Measurements from ENCODE around the gene HNRNPA1. TPM values are rescaled to one million over a fixed set of nuclear protein-coding genes. Genes with fewer than 3 reads are reported as not detected.

HNRNPA1 gene
- total and polyA plus RNA-seq, 9 of the 15 experiments (the other 6 are each of a cell fraction or from before 2014, with no cell fraction given) = 1,166 to 2,703 (median 1,815) TPM

- POLR2A ChIA-PET = interaction anchor here (0.6 to 5.3 kb wide), 24 partner anchors 9 to 288 kb away, joined by 3 to 110 read pairs (median 5); partner anchors contain the start of genes COPZ1 and NFE2
- intact Hi-C loops (cut with micrococcal nuclease) (loop anchor here (5.0 kb wide), 1 partner anchor 63 kb away; no protein-coding TSS in a partner anchor), in situ Hi-C loops (cut with MboI) (no loop called here)
- peak overlapping the region; percentile 87 to 100; a peak in 3 of 4 replicates for H3K9ac ChIP-seq (ENCODE audit: insufficient read depth in 1 of 2, low read depth in 2 of 2, low read length in 2 of 2)
- H2AFZ ChIP-seq (ENCODE audit: low read depth, low read length) = no peak overlapping the region
- peaks cover 99% of the 10 kb centered on the region for H3K79me2 ChIP-seq (ENCODE audit: control insufficient read depth, insufficient read depth, low read length)
- peaks cover 68% of the 10 kb centered on the region for H4K20me1 ChIP-seq (replicated peaks; ENCODE audit: control insufficient read depth, insufficient read depth, low read length)
- no peak for FAIRE-seq
- no peaks in the 10 kb centered on the region for H3K9me1 ChIP-seq (ENCODE audit: control insufficient read depth, insufficient read depth, low read length)
- peak in 1 of 4 experiments; percentile 10 for DNase-seq (ENCODE audit: extremely low read depth in 1 of 4, low spot score in 3 of 4)
- H3K4me3 ChIP-seq = peak overlapping the region; percentile 71
- no TSS peak for BruUV-seq (replicated peaks)
- peaks cover 22 to 31% of the 10 kb centered on the region in 2 experiments; a peak in 4 of 5 replicates for H3K4me1 ChIP-seq (replicated peaks in 1 of 2; ENCODE audit: control insufficient read depth in 2 of 2, insufficient read depth in 2 of 2, low read length in 2 of 2)
- H3K36me3 ChIP-seq (ENCODE audit: control insufficient read depth, insufficient read depth, low read length) = peaks cover 92% of the 10 kb centered on the region
- CTCF ChIA-PET (ENCODE audit: low intra/inter-chr PET ratio) = interaction anchor here (0.7 to 0.9 kb wide), 3 partner anchors 40 to 95 kb away, joined by 3 to 5 read pairs (median 3); partner anchors contain the start of gene COPZ1
- H3K27me3 ChIP-seq (ENCODE audit: control insufficient read depth in 2 of 2, insufficient read depth in 2 of 2, low read length in 2 of 2) = no peaks in the 10 kb centered on the region
- peak overlapping the region; percentile 75 for H3K27ac ChIP-seq (ENCODE audit: extremely low read depth, low read depth, low read length)
- H3K9me3 ChIP-seq (replicated peaks; ENCODE audit: control insufficient read depth, insufficient read depth, low read depth, low read length) = no peaks in the 10 kb centered on the region
- WGBS (ENCODE audit: insufficient coverage, low coverage, missing lambda C conversion rate) = 3% methylated on average over 5 of the region's 5 CpGs
- peak overlapping the region; percentile 99 for H3K4me2 ChIP-seq (ENCODE audit: insufficient read depth, low read length)
- ATAC-seq = peak; percentile 0; the same call in 1 of the 3 replicates
- no peak for TF ChIP-seq ZNF830 (CRISPR knock-in tag; IDR thresholded peaks at IDR 0.05)
- peak; percentile 18 for TF ChIP-seq SUPT5H (IDR thresholded peaks at IDR 0.05)
- no peak for TF ChIP-seq ELF1 (tag; IDR thresholded peaks at IDR 0.05)
- no peak for TF ChIP-seq RFX1 (IDR thresholded peaks at IDR 0.05)
- no peak for TF ChIP-seq CCAR2 (IDR thresholded peaks at IDR 0.05; ENCODE audit: low read depth, low read length)
- TF ChIP-seq NCOA2 (IDR thresholded peaks at IDR 0.05; ENCODE audit: partially characterized antibody in 2 of 2) = no peak
- no peak for TF ChIP-seq MAX (CRISPR knock-in tag; IDR thresholded peaks at IDR 0.05)
- TF ChIP-seq, protein P1, sequence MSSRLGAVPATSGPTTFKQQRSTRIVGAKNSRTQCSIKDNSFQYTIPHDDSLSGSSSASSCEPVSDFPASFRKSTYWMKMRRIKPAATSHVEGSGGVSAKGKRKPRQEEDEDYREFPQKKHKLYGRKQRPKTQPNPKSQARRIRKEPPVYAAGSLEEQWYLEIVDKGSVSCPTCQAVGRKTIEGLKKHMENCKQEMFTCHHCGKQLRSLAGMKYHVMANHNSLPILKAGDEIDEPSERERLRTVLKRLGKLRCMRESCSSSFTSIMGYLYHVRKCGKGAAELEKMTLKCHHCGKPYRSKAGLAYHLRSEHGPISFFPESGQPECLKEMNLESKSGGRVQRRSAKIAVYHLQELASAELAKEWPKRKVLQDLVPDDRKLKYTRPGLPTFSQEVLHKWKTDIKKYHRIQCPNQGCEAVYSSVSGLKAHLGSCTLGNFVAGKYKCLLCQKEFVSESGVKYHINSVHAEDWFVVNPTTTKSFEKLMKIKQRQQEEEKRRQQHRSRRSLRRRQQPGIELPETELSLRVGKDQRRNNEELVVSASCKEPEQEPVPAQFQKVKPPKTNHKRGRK (tag; IDR thresholded peaks at IDR 0.05) = no peak
- no peak for TF ChIP-seq ZNF174 (CRISPR knock-in tag; IDR thresholded peaks at IDR 0.05)
- no peak; the same call in 1 of the 2 replicates for TF ChIP-seq POLR2AphosphoS5 (IDR thresholded peaks at IDR 0.05; ENCODE audit: control insufficient read depth, insufficient read depth, low read depth, low read length)
- TF ChIP-seq DLX4 (CRISPR knock-in tag; IDR thresholded peaks at IDR 0.05) = no peak
- TF ChIP-seq EP300 (IDR thresholded peaks at IDR 0.05; ENCODE audit: low read length) = no peak
- TF ChIP-seq CBX3 (IDR thresholded peaks at IDR 0.05; ENCODE audit: borderline replicate concordance in 1 of 2, low read length in 2 of 2) = no peak
- TF ChIP-seq, protein P2, sequence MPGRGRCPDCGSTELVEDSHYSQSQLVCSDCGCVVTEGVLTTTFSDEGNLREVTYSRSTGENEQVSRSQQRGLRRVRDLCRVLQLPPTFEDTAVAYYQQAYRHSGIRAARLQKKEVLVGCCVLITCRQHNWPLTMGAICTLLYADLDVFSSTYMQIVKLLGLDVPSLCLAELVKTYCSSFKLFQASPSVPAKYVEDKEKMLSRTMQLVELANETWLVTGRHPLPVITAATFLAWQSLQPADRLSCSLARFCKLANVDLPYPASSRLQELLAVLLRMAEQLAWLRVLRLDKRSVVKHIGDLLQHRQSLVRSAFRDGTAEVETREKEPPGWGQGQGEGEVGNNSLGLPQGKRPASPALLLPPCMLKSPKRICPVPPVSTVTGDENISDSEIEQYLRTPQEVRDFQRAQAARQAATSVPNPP (IDR thresholded peaks at IDR 0.05; ENCODE audit: borderline replicate concordance, insufficient read depth, insufficient read length) = no peak
- TF ChIP-seq MAFK (IDR thresholded peaks at IDR 0.05; ENCODE audit: low read length) = no peak
- no peak for TF ChIP-seq HDGF (IDR thresholded peaks at IDR 0.05)
- TF ChIP-seq ZNF143 (CRISPR knock-in tag; IDR thresholded peaks at IDR 0.05) = no peak
- no peak for TF ChIP-seq TSC22D4 (tag; IDR thresholded peaks at IDR 0.05)
- peak; percentile 50 for TF ChIP-seq EGR1 (conservative IDR thresholded peaks at IDR 0.05)
- TF ChIP-seq SNRNP70 (optimal IDR thresholded peaks at IDR 0.05; ENCODE audit: low read depth, low read length) = no peak
These were observed 4.9 kb downstream of the HNRNPA1 start for GRCh38 chr12:54285150-54286041.

Measured in K562 (cell line).